ENCODE data around the gene CLP1. TPM values are rescaled to one million over a fixed set of nuclear protein-coding genes. Genes with fewer than 3 reads are reported as not detected.

Gene CLP1
- total and polyA plus RNA-seq, 10 donors, result 8.3 to 21.6 (median 13.6) TPM

GRCh38 chr11:57639321-57640067 is 18.1 kb upstream of the CLP1 start:
- intact Hi-C loops (cut with DNase I; ENCODE audit: low total_unique reads), result loop anchor here (5.0 to 10.0 kb wide), 3 partner anchors 67 to 295 kb away; no protein-coding TSS in a partner anchor
- H3K27ac ChIP-seq, result peak overlapping the region in 5 of 8 donors; percentile 33 to 86 (median 78)
- no peak for DNase-seq

DNA sequence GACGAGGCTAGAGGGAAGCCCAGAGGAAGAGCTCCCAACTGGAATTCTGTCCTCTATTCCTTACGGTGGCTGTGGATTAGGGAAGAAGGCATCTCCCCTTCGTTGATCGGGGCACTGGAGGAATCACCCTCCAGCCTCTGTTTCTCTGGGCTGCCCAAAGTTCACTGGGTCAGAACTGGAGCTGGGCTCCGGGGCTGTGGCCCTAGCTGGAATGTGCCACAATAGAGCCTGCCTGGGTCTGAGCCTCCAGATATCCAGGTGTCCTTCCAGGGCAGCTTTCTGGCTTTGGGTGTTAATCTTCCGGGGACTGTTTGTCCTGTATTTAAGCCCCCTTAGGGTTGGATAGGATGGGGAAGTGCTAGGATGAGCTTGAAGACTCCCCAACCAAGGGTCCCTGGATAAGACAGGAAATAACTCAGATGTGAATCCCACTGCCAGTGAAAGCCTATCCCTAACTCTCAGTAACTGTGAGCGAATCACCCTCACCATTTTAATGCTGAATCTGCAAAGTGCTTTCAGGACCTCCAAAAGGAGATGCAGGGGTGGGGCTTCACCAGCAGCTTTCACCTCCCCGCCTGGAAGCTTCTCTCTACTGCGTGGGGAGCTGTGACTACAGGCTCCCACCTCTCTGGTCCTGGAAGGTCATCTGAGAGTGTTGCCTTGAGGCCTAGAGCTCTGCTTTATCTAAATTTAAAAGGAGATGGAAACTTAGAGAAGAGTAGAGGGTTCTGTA is 17.3 kb upstream of the CLP1 start:
- H3K27me3 ChIP-seq (replicated peaks in 1 of 7), result peaks cover 0 to 58% (median 20%) of the 10 kb centered on the region in 7 donors
- peaks cover 10 to 57% (median 41%) of the 10 kb centered on the region in 6 donors for H3K4me1 ChIP-seq
- H3K36me3 ChIP-seq, result no peaks in the 10 kb centered on the region
- DNase-seq, result no peak
- H3K9me3 ChIP-seq, result no peaks in the 10 kb centered on the region
- no peak for TF ChIP-seq POLR2A (IDR thresholded peaks at IDR 0.05)
- TF ChIP-seq POLR2AphosphoS5 (IDR thresholded peaks at IDR 0.05), result no peak
- TF ChIP-seq CTCF (IDR thresholded peaks at IDR 0.05 in 8 of 11, conservative IDR thresholded peaks at IDR 0.05 in 3 of 11), result no peak
- intact Hi-C loops (cut with DNase I; ENCODE audit: low total_unique reads), result loop anchor here (5.0 to 10.0 kb wide), 3 partner anchors 68 to 295 kb away; no protein-coding TSS in a partner anchor
- peak overlapping the region in 5 of 8 donors; percentile 33 to 86 (median 78) for H3K27ac ChIP-seq
- WGBS, 5 donors, result 53 to 68% (median 57%) methylated on average over 7 to 9 of the region's 9 CpGs
- H3K4me3 ChIP-seq, result peak overlapping the region in 6 of 8 donors; percentile 39 to 73 (median 58)

More at GRCh38 chr11:57639321-57640067, 18.1 kb upstream of the CLP1 start:
- H3K36me3 ChIP-seq, result no peaks in the 10 kb centered on the region
- peak overlapping the region in 7 of 8 donors; percentile 39 to 73 (median 54) for H3K4me3 ChIP-seq
- TF ChIP-seq POLR2AphosphoS5 (IDR thresholded peaks at IDR 0.05) (peak in 1 of 3 donors; percentile 30), CTCF (IDR thresholded peaks at IDR 0.05 in 8 of 11, conservative IDR thresholded peaks at IDR 0.05 in 3 of 11) (no peak), POLR2A (IDR thresholded peaks at IDR 0.05) (no peak)
- H3K4me1 ChIP-seq, result peaks cover 6 to 50% (median 34%) of the 10 kb centered on the region in 6 donors
- no peaks in the 10 kb centered on the region for H3K9me3 ChIP-seq
- peaks cover 0 to 57% (median 20%) of the 10 kb centered on the region in 7 donors for H3K27me3 ChIP-seq (replicated peaks in 1 of 7)
- WGBS, 5 donors, result 10 to 18% (median 15%) methylated on average over 8 to 15 of the region's 15 CpGs

GRCh38 chr11:57641011-57641807 is 16.4 kb upstream of the CLP1 start:
- H3K27ac ChIP-seq, result peak overlapping the region in 2 of 8 donors; percentile 80 to 86
- 52 to 62% (median 59%) methylated on average over 7 of the region's 7 CpGs for WGBS, 5 donors
- peaks cover 0 to 61% (median 18%) of the 10 kb centered on the region in 7 donors for H3K27me3 ChIP-seq (replicated peaks in 1 of 7)
- TF ChIP-seq POLR2A (IDR thresholded peaks at IDR 0.05), result no peak
- no peak for TF ChIP-seq POLR2AphosphoS5 (IDR thresholded peaks at IDR 0.05)
- peak in 9 of 11 experiments; percentile 10 to 62 (median 45) for TF ChIP-seq CTCF (IDR thresholded peaks at IDR 0.05 in 8 of 11, conservative IDR thresholded peaks at IDR 0.05 in 3 of 11)
- H3K4me1 ChIP-seq, result peaks cover 16 to 67% (median 51%) of the 10 kb centered on the region in 6 donors
- no peaks in the 10 kb centered on the region for H3K36me3 ChIP-seq
- no peak for DNase-seq
- no peak overlapping the region for H3K4me3 ChIP-seq
- intact Hi-C loops (cut with DNase I; ENCODE audit: low total_unique reads), result loop anchor here (5.0 to 10.0 kb wide), 3 partner anchors 69 to 296 kb away; no protein-coding TSS in a partner anchor
- H3K9me3 ChIP-seq, result no peaks in the 10 kb centered on the region

Data from spleen (tissue), 11 donors.